GM12892 (cell line): Measurements from ENCODE around the gene ZIC1.

Experiments used
- DNase-seq: peaks from one replicate; pipeline ENCODE4 v3.0.0; 2011; ENCODE audit not compliant: insufficient read length
- FAIRE-seq: peaks from 2 replicates; lab custom pipeline; 2011; peaks lifted over from hg19 to GRCh38; lab: Jason Lieb, UNC
- POLR2A ChIP-seq: IDR thresholded peaks from 2 replicates; pipeline ENCODE4 v1.6.1; 2011; ENCODE audit warnings: low read depth, low read length, control low read depth
- POLR2AphosphoS5 ChIP-seq: IDR thresholded peaks from 2 replicates; pipeline ENCODE4 v1.6.1; 2011; ENCODE audit warnings: low read depth, low read length, control low read depth
- TAF1 ChIP-seq: IDR thresholded peaks from 2 replicates; pipeline ENCODE4 v1.6.1; 2011; ENCODE audit warnings: low read depth, mild to moderate bottlenecking, control low read depth, low read length, borderline replicate concordance

ZIC1 gene

GRCh38 chr3:147383617-147384016, 25.5 kb upstream of the ZIC1 start:
- no peak for DNase-seq
- FAIRE-seq = no peak
- TF ChIP-seq TAF1 (no peak), POLR2A (no peak), POLR2AphosphoS5 (no peak)

DNA sequence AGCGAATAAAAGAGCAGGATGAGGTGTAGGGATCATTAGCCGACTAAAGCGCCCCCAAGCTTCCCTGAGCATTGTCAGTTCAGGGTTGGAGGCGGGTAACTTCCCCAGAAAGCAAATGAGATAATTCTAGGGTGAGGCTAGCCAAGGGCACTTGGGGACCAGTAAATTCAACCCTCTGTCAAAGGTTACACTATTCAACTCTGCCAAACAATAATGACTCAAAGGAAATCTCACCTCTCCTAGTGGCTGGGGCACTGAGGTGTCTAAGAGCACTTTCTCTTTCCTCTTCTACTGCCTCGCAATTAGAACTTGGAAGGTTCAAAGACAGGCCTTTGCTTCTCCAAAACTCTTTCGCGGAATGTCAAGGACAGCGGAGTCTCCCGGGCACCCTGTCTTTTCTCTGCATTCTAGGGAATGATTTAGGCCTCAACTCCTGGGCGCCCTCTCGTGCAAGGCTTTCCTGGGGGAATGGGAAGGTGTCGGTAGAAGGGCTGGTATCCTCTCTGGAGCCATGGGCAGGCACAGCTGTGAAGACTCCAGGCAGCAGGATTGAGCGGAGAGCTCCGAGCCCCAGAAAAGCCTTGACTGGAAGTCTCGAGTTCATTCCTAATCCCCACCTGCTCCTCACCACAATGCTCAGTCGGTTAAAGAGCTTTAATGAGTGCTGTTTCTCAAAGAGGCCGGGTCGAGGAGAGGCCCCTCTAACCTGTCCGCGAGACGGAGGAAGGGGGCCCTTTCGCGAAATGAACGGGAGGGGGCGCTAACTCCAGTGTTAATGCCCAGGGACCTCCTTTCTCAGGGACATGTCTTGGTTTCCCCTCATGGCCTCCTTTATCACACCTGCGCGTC, 24.7 kb upstream of the ZIC1 start:
- DNase-seq = no peak
- TF ChIP-seq POLR2AphosphoS5 = no peak
- TF ChIP-seq TAF1 = no peak
- TF ChIP-seq POLR2A = no peak

GRCh38 chr3:147385059-147386012, 23.8 kb upstream of the ZIC1 start:
- DNase-seq = no peak
- TF ChIP-seq POLR2AphosphoS5 = no peak
- TF ChIP-seq POLR2A = no peak
- no peak for TF ChIP-seq TAF1
- no peak for FAIRE-seq

More for the DNA sequence above, 24.7 kb upstream of the ZIC1 start:
- no peak for FAIRE-seq

GRCh38 chr3:147387291-147387884, 21.8 kb upstream of the ZIC1 start:
- DNase-seq (no peak), FAIRE-seq (no peak)
- TF ChIP-seq TAF1 = no peak
- no peak for TF ChIP-seq POLR2A
- TF ChIP-seq POLR2AphosphoS5 = no peak

DNA sequence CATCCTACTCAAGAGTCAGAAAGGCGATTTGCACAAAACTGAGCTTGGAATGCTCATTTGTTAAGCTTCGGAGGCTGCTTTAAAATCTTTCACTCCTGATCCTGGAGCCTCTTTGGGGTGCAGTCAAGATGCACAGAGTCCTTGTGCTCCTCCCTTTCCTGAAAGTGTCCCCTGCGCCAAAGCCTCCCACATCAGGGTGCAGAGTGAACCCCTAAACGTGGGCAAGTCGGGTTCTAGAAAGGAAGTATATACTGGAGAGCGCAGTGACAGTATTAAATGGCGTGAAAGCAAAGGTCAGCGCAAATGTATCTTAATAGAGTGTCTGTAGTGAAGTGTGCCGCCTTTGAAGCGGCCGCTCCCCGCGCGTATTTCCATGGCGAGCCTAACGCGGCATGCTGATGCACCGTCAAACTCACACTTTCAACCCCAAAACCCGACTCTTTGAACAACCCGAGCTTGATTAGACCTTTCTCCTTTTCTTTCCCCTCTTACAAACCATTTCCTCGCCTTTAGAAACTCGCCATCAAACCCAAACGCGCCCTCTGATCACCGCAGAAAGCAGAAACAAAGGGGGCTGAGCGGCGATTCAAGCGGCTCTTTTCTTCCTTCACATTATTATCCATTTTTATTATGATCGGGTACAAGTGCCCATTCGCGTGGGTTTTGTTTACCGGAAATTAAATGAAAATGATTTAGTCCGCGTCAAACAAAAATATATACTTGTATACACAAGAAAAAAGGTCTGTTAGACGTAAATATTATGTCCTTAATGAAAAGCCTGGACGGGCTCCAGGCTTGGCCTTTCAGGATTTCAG, 21.1 kb upstream of the ZIC1 start:
- FAIRE-seq = no peak
- DNase-seq = no peak
- TF ChIP-seq POLR2A (no peak), POLR2AphosphoS5 (no peak), TAF1 (no peak)

GRCh38 chr3:147388700-147389580, 20.2 kb upstream of the ZIC1 start:
- no peak for DNase-seq
- TF ChIP-seq POLR2A (no peak), TAF1 (no peak), POLR2AphosphoS5 (no peak)
- no peak for FAIRE-seq

DNA sequence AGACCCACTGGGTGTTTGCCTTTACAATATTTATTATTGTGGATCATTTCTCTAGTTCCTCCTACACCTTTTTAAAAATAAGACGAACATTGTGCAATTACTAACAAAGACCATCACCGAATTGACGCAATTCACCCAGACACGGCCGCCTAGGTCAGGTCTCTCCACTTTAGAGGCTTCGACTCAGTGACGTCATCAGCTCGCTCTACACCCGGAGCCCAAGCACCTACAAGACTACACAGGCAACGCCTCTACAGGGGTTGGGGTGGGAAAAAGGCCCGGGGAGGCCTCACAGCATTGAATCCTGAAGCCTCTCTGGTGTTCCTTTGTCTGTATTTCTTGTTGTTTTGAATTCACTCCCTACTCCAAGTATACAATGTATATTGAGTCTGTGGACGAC, 19.4 kb upstream of the ZIC1 start:
- DNase-seq (no peak), FAIRE-seq (no peak)
- TF ChIP-seq POLR2AphosphoS5 (no peak), TAF1 (no peak), POLR2A (no peak)

GRCh38 chr3:147390589-147391569, 18.3 kb upstream of the ZIC1 start:
- DNase-seq = no peak
- no peak for TF ChIP-seq POLR2A
- TF ChIP-seq TAF1 = no peak
- no peak for TF ChIP-seq POLR2AphosphoS5
- FAIRE-seq = no peak
